Vagina (tissue), 2 donors: ENCODE measurements around the gene PIAS1.

Experiments
- POLR2A ChIP-seq, 2 donors: fragments of 450-650 bp; IDR thresholded peaks; one replicate each; pipeline ENCODE4 v1.6.1; 2017; ENCODE audit warnings: antibody characterized with exemption in 2 of 2, mild to moderate bottlenecking in 2 of 2, moderate library complexity in 2 of 2
- TF ChIP-seq, protein P1 (sequence below), 3 experiments: fragments of 450-650 bp in 2 of 3; fragments of 200-600 bp in 1 of 3; sonication (generic) in 1 of 3; IDR thresholded peaks; one replicate each; pipeline ENCODE4 v1.5.1; 2017 to 2019; ENCODE audit warnings: antibody characterized with exemption in 3 of 3, mild to moderate bottlenecking in 2 of 3, moderate library complexity in 2 of 3

GRCh38 chr15:68062214-68062613 is 8.1 kb downstream of the PIAS1 start:
- TF ChIP-seq, protein P1, sequence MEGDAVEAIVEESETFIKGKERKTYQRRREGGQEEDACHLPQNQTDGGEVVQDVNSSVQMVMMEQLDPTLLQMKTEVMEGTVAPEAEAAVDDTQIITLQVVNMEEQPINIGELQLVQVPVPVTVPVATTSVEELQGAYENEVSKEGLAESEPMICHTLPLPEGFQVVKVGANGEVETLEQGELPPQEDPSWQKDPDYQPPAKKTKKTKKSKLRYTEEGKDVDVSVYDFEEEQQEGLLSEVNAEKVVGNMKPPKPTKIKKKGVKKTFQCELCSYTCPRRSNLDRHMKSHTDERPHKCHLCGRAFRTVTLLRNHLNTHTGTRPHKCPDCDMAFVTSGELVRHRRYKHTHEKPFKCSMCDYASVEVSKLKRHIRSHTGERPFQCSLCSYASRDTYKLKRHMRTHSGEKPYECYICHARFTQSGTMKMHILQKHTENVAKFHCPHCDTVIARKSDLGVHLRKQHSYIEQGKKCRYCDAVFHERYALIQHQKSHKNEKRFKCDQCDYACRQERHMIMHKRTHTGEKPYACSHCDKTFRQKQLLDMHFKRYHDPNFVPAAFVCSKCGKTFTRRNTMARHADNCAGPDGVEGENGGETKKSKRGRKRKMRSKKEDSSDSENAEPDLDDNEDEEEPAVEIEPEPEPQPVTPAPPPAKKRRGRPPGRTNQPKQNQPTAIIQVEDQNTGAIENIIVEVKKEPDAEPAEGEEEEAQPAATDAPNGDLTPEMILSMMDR (IDR thresholded peaks at IDR 0.05) = no peak
- no peak for TF ChIP-seq POLR2A (IDR thresholded peaks at IDR 0.05)
